ENCODE measurements around the gene NT5DC2.

- TF ChIP-seq CTCF (IDR thresholded peaks at IDR 0.05), result no peak
- no peak for TF ChIP-seq POLR2AphosphoS5 (IDR thresholded peaks at IDR 0.05)
Observed at GRCh38 chr3:52498137-52499054, 35.3 kb downstream of the NT5DC2 start.

Data from sigmoid colon (tissue), 4 donors.